HepG2 (cell line): Measurements from ENCODE around the gene C19orf38. TPM values are rescaled to one million over a fixed set of nuclear protein-coding genes. Genes with fewer than 3 reads are reported as not detected.

Source experiments
- ATAC-seq: fragments of 200-7000 bp; cut with Tn5 transposase; 3 replicates; pipeline ENCODE4 v1.9.1; 2020; ENCODE audit warnings: mild to moderate bottlenecking, moderate library complexity
- BruUV-seq: library from RNA; stranded (reverse); fragments of 400-500 nt; replicated peaks from 2 replicates; lab custom pipeline; 2021; lab: Mats Ljungman, UMichigan
- CTCF ChIA-PET: fragments of 300-600 bp; formaldehyde crosslinking; extraction: SDS; loops from one replicate; lab custom pipeline; 2021; ENCODE audit warnings: low total read pairs, inconsistent platforms, low intra/inter-chr PET ratio; lab: Yijun Ruan, JAX
- POLR2A ChIA-PET: fragments of 350-600 bp; sonication (Branson Sonifier 250); formaldehyde crosslinking; loops from one replicate; lab custom pipeline; 2020; ENCODE audit warnings: antibody characterized with exemption, inconsistent platforms; lab: Yijun Ruan, JAX
- DNase-seq: peaks from one replicate; pipeline ENCODE4 v3.0.0-alpha.2; 2015; ENCODE audit warnings: low spot score
- FAIRE-seq: peaks from 3 replicates; lab custom pipeline; 2011; peaks lifted over from hg19 to GRCh38; lab: Jason Lieb, UNC
- H2AFZ ChIP-seq: one replicate; pipeline ENCODE4 v1.6.1; 2011; ENCODE audit warnings: low read length, inconsistent platforms
- H3K27ac ChIP-seq: fragments of 300-600 bp; 3 replicates; pipeline ENCODE4 v1.8.0; 2011; ENCODE audit warnings: mixed run types, mild to moderate bottlenecking, mixed read lengths, low read length, inconsistent platforms; ENCODE audit not compliant: insufficient read depth; ENCODE audit errors: extremely low read length
- H3K27me3 ChIP-seq, 2 experiments: fragments of 200-600 bp in 1 of 2; 2 replicates in 1 of 2; 3 replicates in 1 of 2; pipeline versions ENCODE4 v1.6.0 to v1.8.0; 2011; ENCODE audit warnings: low read length in 2 of 2, mild to moderate bottlenecking in 2 of 2, moderate library complexity in 2 of 2, inconsistent platforms in 1 of 2; ENCODE audit not compliant: insufficient read depth in 2 of 2, control insufficient read depth in 1 of 2
- H3K36me3 ChIP-seq, 2 experiments: fragments of 200-600 bp in 1 of 2; replicated peaks in 1 of 2; 2 replicates in 1 of 2; 3 replicates in 1 of 2; pipeline versions ENCODE4 v1.5.1 to v1.8.0; 2011; ENCODE audit warnings: low read length in 2 of 2, inconsistent platforms in 1 of 2; ENCODE audit not compliant: insufficient read depth in 2 of 2, control insufficient read depth in 1 of 2
- H3K4me1 ChIP-seq: 2 replicates; pipeline ENCODE4 v1.5.1; 2012; ENCODE audit warnings: low read length, inconsistent platforms; ENCODE audit not compliant: insufficient read depth
- H3K4me2 ChIP-seq: 2 replicates; pipeline ENCODE4 v1.6.0; 2011; ENCODE audit warnings: low read depth, low read length, inconsistent platforms
- H3K4me3 ChIP-seq, 3 experiments: fragments of 200-600 bp in 1 of 3; sonication (generic), shearing (Covaris generic) in 1 of 3; replicated peaks in 1 of 3; 2 replicates each; pipeline ENCODE4 v1.5.1; 2011 to 2016; ENCODE audit warnings: low read length in 3 of 3, inconsistent platforms in 2 of 3, low read depth in 2 of 3, mild to moderate bottlenecking in 2 of 3, control low read depth in 1 of 3, mixed read lengths in 1 of 3; ENCODE audit not compliant: insufficient read depth in 1 of 3
- H3K79me2 ChIP-seq: one replicate; pipeline ENCODE4 v1.6.1; 2011; ENCODE audit warnings: low read length, inconsistent platforms; ENCODE audit not compliant: insufficient read depth
- H3K9ac ChIP-seq: 2 replicates; pipeline ENCODE4 v1.6.0; 2011; ENCODE audit warnings: mild to moderate bottlenecking, low read depth, low read length, inconsistent platforms; ENCODE audit not compliant: insufficient read depth
- H3K9me3 ChIP-seq: 2 replicates; pipeline ENCODE4 v1.5.1; 2012; ENCODE audit warnings: mild to moderate bottlenecking, low read length
- H4K20me1 ChIP-seq: 2 replicates; pipeline ENCODE4 v1.6.0; 2011; ENCODE audit warnings: inconsistent platforms, mild to moderate bottlenecking, low read length, moderate library complexity; ENCODE audit not compliant: insufficient read depth
- AGO2 ChIP-seq: fragments of 200-400 bp; formaldehyde crosslinking; optimal IDR thresholded peaks from 2 replicates; pipeline ENCODE3; 2017; ENCODE audit warnings: mild to moderate bottlenecking, low read depth, low read length, moderate library complexity
- FOXK1 ChIP-seq: sonication (generic); formaldehyde crosslinking; IDR thresholded peaks from 2 replicates; pipeline ENCODE4 v1.4.0; 2020; ENCODE audit warnings: low read depth, missing genetic modification reagents, borderline replicate concordance
- ZSCAN21 ChIP-seq: sonication (generic); formaldehyde crosslinking; IDR thresholded peaks from 2 replicates; pipeline ENCODE4 v1.8.0; 2022; ENCODE audit warnings: mild to moderate bottlenecking, missing genetic modification reagents, moderate library complexity, borderline replicate concordance
- WGBS: methylation state at CpG from one replicate; pipeline ENCODE4 v1.1.6; 2017; ENCODE audit warnings: low lambda C conversion rate; 5-methylcytosine and 5-hydroxymethylcytosine counted together
- in situ Hi-C: cut with HindIII; loops from 2 replicates; pipeline ENCODE4 v1.10.0; 2017; ENCODE audit warnings: low pct_unique_long_range_greater_than_20kb; ENCODE audit not compliant: extremely low pct_ligation_motif_present
- intact Hi-C: fragments of 100-400 bp; cut with micrococcal nuclease; formaldehyde crosslinking; loops from one replicate; pipeline ENCODE4 v1.10.0; 2022; ENCODE audit not compliant: unreplicated experiment
- polyA plus RNA-seq, 8 experiments: library from polyadenylated mRNA; depleted of rRNA in 3 of 8; stranded (reverse) in 7 of 8; unstranded in 1 of 8; fragments of >200 nt; fragmentation: Illumina TruSeq in 4 of 8; extraction: Trizol in 4 of 8; gene quantifications; 2 replicates each; pipeline versions ENCODE4 v1.2.1 to v1.2.3, GENCODE V29; 2011 to 2016; ENCODE audit warnings: low read depth in 4 of 8, missing spikeins in 1 of 8, mixed read lengths in 1 of 8; ENCODE audit not compliant: insufficient read depth in 1 of 8
- total RNA-seq, 5 experiments: library from RNA; depleted of rRNA; stranded (reverse); fragments of >200 nt; fragmentation: Illumina TruSeq; extraction: Trizol; gene quantifications; 2 replicates each; pipeline ENCODE4 v1.2.3, GENCODE V29; 2016; ENCODE audit warnings: low read depth in 1 of 5
- TF ChIP-seq, protein P1 (sequence below): sonication (generic); formaldehyde crosslinking; IDR thresholded peaks from 2 replicates; pipeline ENCODE4 v1.5.0; 2020; ENCODE audit warnings: mild to moderate bottlenecking, low read depth, missing genetic modification reagents, borderline replicate concordance
- TF ChIP-seq, protein P2 (sequence below): sonication (generic); formaldehyde crosslinking; IDR thresholded peaks from 2 replicates; pipeline ENCODE4 v1.5.0; 2020; ENCODE audit warnings: missing genetic modification reagents, mild to moderate bottlenecking, borderline replicate concordance
- TF ChIP-seq, protein P3 (sequence below): conservative IDR thresholded peaks from 2 replicates; pipeline ENCODE4 v1.6.1; 2018; ENCODE audit warnings: missing genetic modification reagents
- TF ChIP-seq, protein P4 (sequence below): sonication (generic); formaldehyde crosslinking; IDR thresholded peaks from 2 replicates; pipeline ENCODE4 v1.4.0; 2020; ENCODE audit warnings: missing genetic modification reagents

Gene C19orf38
- total and polyA plus RNA-seq, 2 of the 13 experiments (the other 11 are each of a cell fraction or from before 2014, with no cell fraction given), result 0.11 TPM; not detected in 1

DNA sequence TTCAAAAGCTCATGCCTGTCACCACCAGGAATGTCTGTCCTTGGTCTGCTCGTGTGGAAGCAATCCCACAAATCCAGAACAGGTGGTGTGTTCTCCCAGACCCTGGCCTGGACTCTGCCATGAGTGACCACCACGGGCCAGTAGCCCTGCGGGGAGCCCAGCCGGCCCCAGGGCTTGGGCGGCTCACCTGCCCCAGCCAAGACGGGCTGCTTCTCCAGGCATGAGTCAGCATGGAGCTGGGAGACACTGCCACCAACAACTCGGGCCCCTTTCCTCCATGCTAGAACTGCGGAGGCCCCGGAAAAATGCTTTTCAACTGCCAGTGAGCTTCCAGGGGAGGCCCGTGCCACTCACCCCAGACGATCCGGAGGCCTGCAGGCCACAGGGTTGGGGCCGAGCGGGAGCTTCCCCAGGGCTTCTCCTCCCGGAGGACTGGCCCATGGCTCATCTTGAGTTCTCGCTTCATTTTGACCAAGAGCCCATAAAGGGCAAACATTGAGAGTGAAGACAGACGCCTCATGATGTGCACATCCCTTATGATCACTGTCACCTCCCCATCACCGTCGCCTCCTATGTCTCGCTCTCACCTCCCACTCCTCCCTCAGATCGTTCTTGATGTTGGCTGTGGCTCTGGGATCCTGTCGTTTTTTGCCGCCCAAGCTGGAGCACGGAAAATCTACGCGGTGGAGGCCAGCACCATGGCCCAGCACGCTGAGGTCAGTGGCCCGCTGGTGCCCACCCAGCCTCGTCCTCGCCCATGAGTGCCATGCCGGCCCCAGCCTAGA, 63.6 kb downstream of the C19orf38 start:
- TF ChIP-seq, protein P1, sequence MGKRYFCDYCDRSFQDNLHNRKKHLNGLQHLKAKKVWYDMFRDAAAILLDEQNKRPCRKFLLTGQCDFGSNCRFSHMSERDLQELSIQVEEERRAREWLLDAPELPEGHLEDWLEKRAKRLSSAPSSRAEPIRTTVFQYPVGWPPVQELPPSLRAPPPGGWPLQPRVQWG (CRISPR knock-in tag), result no peak
- peak; percentile 42 for TF ChIP-seq AGO2
- no peaks in the 10 kb centered on the region for H4K20me1 ChIP-seq
- no peak overlapping the region for H3K9ac ChIP-seq
- H3K27ac ChIP-seq, result no peak overlapping the region
- POLR2A ChIA-PET, result no interaction called here
- DNase-seq (no peak), FAIRE-seq (no peak), ATAC-seq (no peak)
- H3K4me3 ChIP-seq, result no peak overlapping the region
- H3K4me2 ChIP-seq, result no peak overlapping the region
- in situ Hi-C loops (no loop called here), intact Hi-C loops (no loop called here)
- CTCF ChIA-PET, result no interaction called here
- H3K9me3 ChIP-seq, result no peaks in the 10 kb centered on the region
- no peaks in the 10 kb centered on the region for H3K4me1 ChIP-seq
- H3K79me2 ChIP-seq, result no peaks in the 10 kb centered on the region
- H3K27me3 ChIP-seq, result no peaks in the 10 kb centered on the region
- 95% methylated on average over 22 of the region's 31 CpGs for WGBS
- no peak overlapping the region for H2AFZ ChIP-seq
- H3K36me3 ChIP-seq, result peaks cover 34 to 73% of the 10 kb centered on the region in 2 experiments; a peak in 4 of 5 replicates
- no TSS peak for BruUV-seq

DNA sequence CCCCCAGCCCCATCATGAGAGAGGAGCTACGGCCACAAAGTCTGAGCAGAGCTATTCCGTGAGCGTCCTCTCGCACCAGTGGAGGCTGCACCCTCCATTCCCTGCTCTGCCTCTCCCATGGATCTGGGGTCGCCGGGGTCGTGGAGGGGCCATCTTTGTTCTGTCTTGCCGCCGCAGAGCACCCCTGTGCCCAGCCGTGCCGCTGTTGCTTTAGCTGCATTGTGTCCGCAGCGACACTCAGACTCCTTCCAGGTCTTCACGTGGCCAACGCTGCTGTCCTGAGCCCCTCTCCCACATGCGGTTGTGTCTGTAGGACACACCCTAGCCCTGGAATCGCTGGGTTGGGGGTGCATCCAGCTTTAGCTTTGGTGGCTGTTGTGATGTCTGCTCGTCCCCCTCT, 64.4 kb downstream of the C19orf38 start:
- no peaks in the 10 kb centered on the region for H3K9me3 ChIP-seq
- no peak overlapping the region for H2AFZ ChIP-seq
- peaks cover 34 to 69% of the 10 kb centered on the region in 2 experiments; a peak in 4 of 5 replicates for H3K36me3 ChIP-seq
- no peaks in the 10 kb centered on the region for H3K27me3 ChIP-seq
- DNase-seq, result no peak
- no peaks in the 10 kb centered on the region for H3K4me1 ChIP-seq
- in situ Hi-C loops (no loop called here), intact Hi-C loops (no loop called here)
- no peak for FAIRE-seq
- no peaks in the 10 kb centered on the region for H3K79me2 ChIP-seq
- BruUV-seq, result no TSS peak
- CTCF ChIA-PET, result no interaction called here
- H4K20me1 ChIP-seq, result no peaks in the 10 kb centered on the region
- 95% methylated on average over 17 of the region's 18 CpGs for WGBS
- H3K4me3 ChIP-seq, result no peak overlapping the region
- H3K27ac ChIP-seq, result no peak overlapping the region
- POLR2A ChIA-PET, result no interaction called here
- no peak overlapping the region for H3K9ac ChIP-seq
- no peak overlapping the region for H3K4me2 ChIP-seq
- TF ChIP-seq FOXK1 (CRISPR knock-in tag) (no peak), ZSCAN21 (CRISPR knock-in tag) (no peak)
- TF ChIP-seq, protein P2, sequence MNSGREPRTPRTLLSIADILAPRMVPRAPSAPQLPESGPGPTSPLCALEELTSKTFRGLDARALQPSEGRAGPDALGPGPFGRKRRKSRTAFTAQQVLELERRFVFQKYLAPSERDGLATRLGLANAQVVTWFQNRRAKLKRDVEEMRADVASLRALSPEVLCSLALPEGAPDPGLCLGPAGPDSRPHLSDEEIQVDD (CRISPR knock-in tag), result no peak
- TF ChIP-seq, protein P3, sequence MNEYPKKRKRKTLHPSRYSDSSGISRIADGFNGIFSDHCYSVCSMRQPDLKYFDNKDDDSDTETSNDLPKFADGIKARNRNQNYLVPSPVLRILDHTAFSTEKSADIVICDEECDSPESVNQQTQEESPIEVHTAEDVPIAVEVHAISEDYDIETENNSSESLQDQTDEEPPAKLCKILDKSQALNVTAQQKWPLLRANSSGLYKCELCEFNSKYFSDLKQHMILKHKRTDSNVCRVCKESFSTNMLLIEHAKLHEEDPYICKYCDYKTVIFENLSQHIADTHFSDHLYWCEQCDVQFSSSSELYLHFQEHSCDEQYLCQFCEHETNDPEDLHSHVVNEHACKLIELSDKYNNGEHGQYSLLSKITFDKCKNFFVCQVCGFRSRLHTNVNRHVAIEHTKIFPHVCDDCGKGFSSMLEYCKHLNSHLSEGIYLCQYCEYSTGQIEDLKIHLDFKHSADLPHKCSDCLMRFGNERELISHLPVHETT (CRISPR knock-in tag), result no peak
- TF ChIP-seq, protein P4, sequence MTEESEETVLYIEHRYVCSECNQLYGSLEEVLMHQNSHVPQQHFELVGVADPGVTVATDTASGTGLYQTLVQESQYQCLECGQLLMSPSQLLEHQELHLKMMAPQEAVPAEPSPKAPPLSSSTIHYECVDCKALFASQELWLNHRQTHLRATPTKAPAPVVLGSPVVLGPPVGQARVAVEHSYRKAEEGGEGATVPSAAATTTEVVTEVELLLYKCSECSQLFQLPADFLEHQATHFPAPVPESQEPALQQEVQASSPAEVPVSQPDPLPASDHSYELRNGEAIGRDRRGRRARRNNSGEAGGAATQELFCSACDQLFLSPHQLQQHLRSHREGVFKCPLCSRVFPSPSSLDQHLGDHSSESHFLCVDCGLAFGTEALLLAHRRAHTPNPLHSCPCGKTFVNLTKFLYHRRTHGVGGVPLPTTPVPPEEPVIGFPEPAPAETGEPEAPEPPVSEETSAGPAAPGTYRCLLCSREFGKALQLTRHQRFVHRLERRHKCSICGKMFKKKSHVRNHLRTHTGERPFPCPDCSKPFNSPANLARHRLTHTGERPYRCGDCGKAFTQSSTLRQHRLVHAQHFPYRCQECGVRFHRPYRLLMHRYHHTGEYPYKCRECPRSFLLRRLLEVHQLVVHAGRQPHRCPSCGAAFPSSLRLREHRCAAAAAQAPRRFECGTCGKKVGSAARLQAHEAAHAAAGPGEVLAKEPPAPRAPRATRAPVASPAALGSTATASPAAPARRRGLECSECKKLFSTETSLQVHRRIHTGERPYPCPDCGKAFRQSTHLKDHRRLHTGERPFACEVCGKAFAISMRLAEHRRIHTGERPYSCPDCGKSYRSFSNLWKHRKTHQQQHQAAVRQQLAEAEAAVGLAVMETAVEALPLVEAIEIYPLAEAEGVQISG (CRISPR knock-in tag), result no peak
- TF ChIP-seq, all 625 proteins: peak for 0
- no peak for ATAC-seq
